HCT116 (cell line): ENCODE data around the gene OR7C1.

Experiments used
- EZH2 ChIP-seq: fragments of 200-600 bp; sonication (generic); IDR thresholded peaks from 2 replicates; pipeline ENCODE4 v1.6.1; 2017; ENCODE audit warnings: antibody characterized with exemption, mixed run types
- EZH2phosphoT487 ChIP-seq: fragments of 200-600 bp; IDR thresholded peaks from 2 replicates; pipeline ENCODE4 v1.6.1; 2018; ENCODE audit warnings: antibody characterized with exemption, borderline replicate concordance
- POLR2A ChIP-seq: IDR thresholded peaks from 2 replicates; pipeline ENCODE4 v1.7.0; 2011; ENCODE audit warnings: borderline replicate concordance; ENCODE audit not compliant: insufficient read depth, insufficient read length; ENCODE audit errors: extremely low read depth

GRCh38 chr19:14804765-14805164, 30.2 kb downstream of the OR7C1 start:
- no peak for TF ChIP-seq EZH2phosphoT487
- no peak for TF ChIP-seq POLR2A
- TF ChIP-seq EZH2: no peak
